ENCODE results near the gene ANO7.

Gene ANO7

DNA sequence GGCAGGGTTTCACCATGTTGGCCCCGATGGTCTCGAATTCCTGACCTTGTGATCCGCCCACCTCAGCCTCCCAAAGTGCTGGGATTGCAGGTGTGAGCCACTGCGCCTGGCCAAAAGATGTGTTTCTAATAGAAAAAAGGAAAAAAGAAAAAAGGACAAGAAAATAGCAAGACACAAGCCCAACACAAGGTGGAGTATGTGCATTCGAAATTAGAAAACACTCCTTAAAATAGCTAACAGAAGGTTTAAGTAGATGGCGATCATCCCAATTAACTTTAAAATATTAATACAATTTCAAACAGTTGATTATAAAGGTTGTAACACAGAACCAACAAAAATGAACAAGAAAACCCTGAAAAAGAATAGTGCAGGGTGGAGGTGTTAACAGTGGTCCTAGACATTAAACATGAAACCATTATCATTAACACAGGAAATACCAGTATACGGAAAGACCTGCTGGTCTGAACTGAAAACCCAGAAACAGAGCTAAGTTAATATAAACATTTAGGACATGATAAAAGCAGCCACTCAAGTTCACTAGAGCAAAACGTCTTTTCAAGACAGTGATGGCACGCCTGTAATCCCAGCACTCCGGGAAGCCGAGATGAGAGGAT is 69.0 kb downstream of the ANO7 start:
- TF ChIP-seq, protein P1, sequence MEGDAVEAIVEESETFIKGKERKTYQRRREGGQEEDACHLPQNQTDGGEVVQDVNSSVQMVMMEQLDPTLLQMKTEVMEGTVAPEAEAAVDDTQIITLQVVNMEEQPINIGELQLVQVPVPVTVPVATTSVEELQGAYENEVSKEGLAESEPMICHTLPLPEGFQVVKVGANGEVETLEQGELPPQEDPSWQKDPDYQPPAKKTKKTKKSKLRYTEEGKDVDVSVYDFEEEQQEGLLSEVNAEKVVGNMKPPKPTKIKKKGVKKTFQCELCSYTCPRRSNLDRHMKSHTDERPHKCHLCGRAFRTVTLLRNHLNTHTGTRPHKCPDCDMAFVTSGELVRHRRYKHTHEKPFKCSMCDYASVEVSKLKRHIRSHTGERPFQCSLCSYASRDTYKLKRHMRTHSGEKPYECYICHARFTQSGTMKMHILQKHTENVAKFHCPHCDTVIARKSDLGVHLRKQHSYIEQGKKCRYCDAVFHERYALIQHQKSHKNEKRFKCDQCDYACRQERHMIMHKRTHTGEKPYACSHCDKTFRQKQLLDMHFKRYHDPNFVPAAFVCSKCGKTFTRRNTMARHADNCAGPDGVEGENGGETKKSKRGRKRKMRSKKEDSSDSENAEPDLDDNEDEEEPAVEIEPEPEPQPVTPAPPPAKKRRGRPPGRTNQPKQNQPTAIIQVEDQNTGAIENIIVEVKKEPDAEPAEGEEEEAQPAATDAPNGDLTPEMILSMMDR (IDR thresholded peaks at IDR 0.05; ENCODE audit: low read depth, low read length): no peak
- H3K4me3 ChIP-seq (replicated peaks in 1 of 2; ENCODE audit: low read depth in 2 of 2, low read length in 2 of 2): no peak overlapping the region
- no peak for DNase-seq (ENCODE audit: low read depth in 2 of 2)

DNA sequence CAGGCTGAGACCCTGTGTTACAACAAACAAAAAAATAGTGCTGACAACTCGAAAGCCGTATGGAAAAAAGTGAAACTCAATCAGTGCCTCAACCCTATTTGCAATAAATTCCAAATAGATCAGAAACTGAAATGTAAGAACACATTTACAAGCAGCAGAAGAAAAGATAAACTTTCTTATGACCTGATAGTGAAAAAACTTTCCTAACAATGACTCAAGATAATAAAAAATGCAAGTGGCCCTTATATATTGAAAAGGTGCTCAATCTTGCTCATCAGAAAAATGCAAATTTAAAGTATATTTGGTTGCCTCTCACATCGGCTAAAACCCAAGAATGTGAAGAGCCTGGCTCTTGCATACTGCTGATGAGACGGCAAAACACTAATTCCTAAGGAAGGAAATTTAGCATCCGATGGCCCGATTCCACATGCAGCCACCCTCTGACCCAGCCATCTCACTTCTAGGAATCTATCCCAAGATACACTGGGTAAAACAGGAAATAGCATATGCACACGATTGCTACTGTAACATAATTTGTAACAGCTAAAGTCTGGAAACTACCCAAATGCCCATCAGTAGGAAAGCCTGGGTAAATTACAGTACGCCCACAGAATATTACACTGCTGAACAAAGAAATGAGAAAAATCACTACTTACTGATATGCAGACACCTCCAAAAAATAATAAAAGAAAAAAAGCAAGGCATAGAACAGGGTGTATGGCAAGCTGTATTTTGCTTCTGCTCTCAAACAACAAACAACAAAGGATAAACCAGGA is 70.2 kb downstream of the ANO7 start:
- TF ChIP-seq, protein P1 (IDR thresholded peaks at IDR 0.05; ENCODE audit: low read depth, low read length): no peak
- DNase-seq (ENCODE audit: low read depth in 2 of 2): peak in 1 of 2 donors; percentile 14
- no peak overlapping the region for H3K4me3 ChIP-seq (replicated peaks in 1 of 2; ENCODE audit: low read depth in 2 of 2, low read length in 2 of 2)

DNA sequence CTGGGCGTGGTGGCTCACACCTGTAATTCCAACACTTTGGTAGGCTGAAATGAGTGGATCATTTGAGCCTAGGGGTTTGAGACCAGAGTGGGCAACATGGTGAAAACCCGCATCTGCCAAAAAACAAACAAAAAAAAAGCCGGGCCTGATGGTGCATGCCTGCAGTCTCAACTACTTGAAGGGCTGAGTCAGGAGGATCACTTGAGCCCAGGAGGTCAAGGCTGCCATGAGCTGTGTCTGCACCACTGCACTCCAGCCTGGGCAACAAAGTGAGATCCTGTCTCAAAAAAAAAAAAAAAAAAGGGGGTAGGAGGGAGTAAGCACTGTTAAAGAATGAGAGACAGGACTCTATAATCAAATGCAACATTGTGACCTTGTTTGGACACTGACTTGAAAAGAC is 72.4 kb downstream of the ANO7 start:
- no peak for DNase-seq (ENCODE audit: low read depth in 2 of 2)
- TF ChIP-seq, protein P1 (IDR thresholded peaks at IDR 0.05; ENCODE audit: low read depth, low read length): no peak
- no peak overlapping the region for H3K4me3 ChIP-seq (replicated peaks in 1 of 2; ENCODE audit: low read depth in 2 of 2, low read length in 2 of 2)

DNA sequence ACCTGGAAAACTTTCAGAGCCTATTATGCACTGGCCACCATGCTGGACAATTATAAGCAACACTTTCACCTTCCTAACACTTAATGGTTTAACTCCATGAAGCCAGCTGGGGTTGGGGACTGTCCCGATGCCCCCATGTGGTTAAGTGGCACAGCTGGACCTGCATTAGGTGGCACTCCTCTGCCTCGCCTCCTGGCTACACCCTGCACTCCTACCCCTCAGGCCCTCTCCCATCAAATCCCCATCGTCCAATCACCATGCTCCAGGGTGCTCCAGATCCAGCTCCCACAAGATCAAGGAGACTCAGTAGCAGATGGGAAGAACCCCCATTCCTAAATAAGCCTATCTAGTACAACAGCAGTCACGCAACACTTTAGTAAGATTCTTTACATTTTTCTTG is 73.2 kb downstream of the ANO7 start:
- H3K4me3 ChIP-seq (replicated peaks in 1 of 2; ENCODE audit: low read depth in 2 of 2, low read length in 2 of 2): no peak overlapping the region
- DNase-seq (ENCODE audit: low read depth in 2 of 2): no peak
- TF ChIP-seq, protein P1 (IDR thresholded peaks at IDR 0.05; ENCODE audit: low read depth, low read length): no peak

DNA sequence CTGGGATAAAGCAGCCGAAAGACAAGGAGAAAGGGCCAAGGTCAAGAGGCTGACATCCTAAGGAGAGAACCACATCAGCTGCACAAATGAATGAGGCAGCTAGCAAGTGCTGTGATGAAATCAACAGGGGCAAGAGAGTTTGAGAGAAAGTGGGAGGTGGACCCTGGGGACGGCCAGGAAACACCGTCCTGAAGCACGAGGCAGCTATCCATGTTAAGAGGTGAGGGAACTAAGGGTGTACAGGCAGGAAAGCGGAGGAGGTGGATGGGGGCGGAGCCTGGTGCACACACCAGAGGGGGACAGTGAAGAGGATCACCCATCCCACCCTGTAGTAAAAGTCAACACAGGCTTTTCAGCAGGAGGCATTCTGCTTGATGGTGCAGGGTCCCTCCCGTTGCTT is 74.6 kb downstream of the ANO7 start:
- H3K4me3 ChIP-seq (replicated peaks in 1 of 2; ENCODE audit: low read depth in 2 of 2, low read length in 2 of 2): no peak overlapping the region
- TF ChIP-seq, protein P1 (IDR thresholded peaks at IDR 0.05; ENCODE audit: low read depth, low read length): no peak
- DNase-seq (ENCODE audit: low read depth in 2 of 2): no peak

DNA sequence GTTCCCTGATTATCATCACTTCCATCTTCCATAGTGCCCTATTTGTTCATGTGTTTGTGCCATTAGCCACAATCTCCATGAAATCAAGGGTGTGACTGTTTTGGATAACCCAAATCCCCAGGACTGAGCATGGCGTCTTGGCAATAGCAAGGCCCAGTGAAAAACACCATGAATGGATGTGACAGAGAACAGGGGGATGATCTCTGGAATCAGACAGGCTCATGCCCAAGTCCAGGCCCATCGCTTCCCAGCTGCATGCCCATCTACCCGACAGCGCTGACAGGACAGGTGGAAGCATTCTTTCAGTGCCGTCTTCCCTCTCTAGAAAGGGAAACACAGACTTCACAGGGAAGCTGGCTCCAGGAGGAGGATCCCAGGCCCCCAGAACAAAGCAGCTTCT is 77.0 kb downstream of the ANO7 start:
- TF ChIP-seq, protein P1 (IDR thresholded peaks at IDR 0.05; ENCODE audit: low read depth, low read length): no peak
- no peak for DNase-seq (ENCODE audit: low read depth in 2 of 2)
- H3K4me3 ChIP-seq (replicated peaks in 1 of 2; ENCODE audit: low read depth in 2 of 2, low read length in 2 of 2): no peak overlapping the region
